HepG2 (cell line): Measurements from ENCODE around the gene SLC29A2. TPM values are rescaled to one million over a fixed set of nuclear protein-coding genes. Genes with fewer than 3 reads are reported as not detected.

ENCODE experiments used
- EEA1 ChIP-seq: sonication (generic); formaldehyde crosslinking; IDR thresholded peaks from 2 replicates; pipeline ENCODE4 v1.5.1; 2020; ENCODE audit warnings: mild to moderate bottlenecking, missing genetic modification reagents, borderline replicate concordance
- HMG20A ChIP-seq: IDR thresholded peaks from 2 replicates; pipeline ENCODE4 v1.6.1; 2016; ENCODE audit warnings: borderline replicate concordance
- HOXA3 ChIP-seq: sonication (generic); formaldehyde crosslinking; IDR thresholded peaks from 2 replicates; pipeline ENCODE4 v1.5.0; 2020; ENCODE audit warnings: missing genetic modification reagents
- KDM2A ChIP-seq: sonication (generic); formaldehyde crosslinking; IDR thresholded peaks from 2 replicates; pipeline ENCODE4 v1.4.0; 2020; ENCODE audit warnings: low read depth, missing genetic modification reagents, borderline replicate concordance
- KLF6 ChIP-seq: IDR thresholded peaks from 2 replicates; pipeline ENCODE4 v1.8.0; 2016; ENCODE audit warnings: missing biosample characterization, missing genetic modification reagents
- MAFF ChIP-seq: IDR thresholded peaks from 2 replicates; pipeline ENCODE4 v1.6.1; 2011; ENCODE audit warnings: low read depth, low read length, improper control_type of control experiment
- SNAI1 ChIP-seq: sonication (generic); formaldehyde crosslinking; IDR thresholded peaks from 2 replicates; pipeline ENCODE4 v1.5.0; 2020; ENCODE audit warnings: mild to moderate bottlenecking, missing genetic modification reagents, borderline replicate concordance
- SRY ChIP-seq: sonication (generic); formaldehyde crosslinking; IDR thresholded peaks from 2 replicates; pipeline ENCODE4 v1.8.0; 2022; ENCODE audit warnings: mild to moderate bottlenecking, missing genetic modification reagents
- ZNF558 ChIP-seq: sonication (generic); formaldehyde crosslinking; IDR thresholded peaks from 2 replicates; pipeline ENCODE4 v1.9.0; 2022; ENCODE audit warnings: mild to moderate bottlenecking, missing genetic modification reagents, borderline replicate concordance
- ZNF562 ChIP-seq: sonication (generic); formaldehyde crosslinking; IDR thresholded peaks from 2 replicates; pipeline ENCODE4 v1.8.0; 2022; ENCODE audit warnings: missing genetic modification reagents, borderline replicate concordance
- ZNF616 ChIP-seq: sonication (generic); formaldehyde crosslinking; IDR thresholded peaks from 2 replicates; pipeline ENCODE4 v1.5.0; 2020; ENCODE audit warnings: low read depth, mild to moderate bottlenecking, missing genetic modification reagents
- ZNF792 ChIP-seq: IDR thresholded peaks from 2 replicates; pipeline ENCODE4 v1.6.1; 2016
- polyA plus RNA-seq, 8 experiments: library from polyadenylated mRNA; depleted of rRNA in 3 of 8; stranded (reverse) in 7 of 8; unstranded in 1 of 8; fragments of >200 nt; fragmentation: Illumina TruSeq in 4 of 8; extraction: Trizol in 4 of 8; gene quantifications; 2 replicates each; pipeline versions ENCODE4 v1.2.1 to v1.2.3, GENCODE V29; 2011 to 2016; ENCODE audit warnings: low read depth in 4 of 8, missing spikeins in 1 of 8, mixed read lengths in 1 of 8; ENCODE audit not compliant: insufficient read depth in 1 of 8
- total RNA-seq, 5 experiments: library from RNA; depleted of rRNA; stranded (reverse); fragments of >200 nt; fragmentation: Illumina TruSeq; extraction: Trizol; gene quantifications; 2 replicates each; pipeline ENCODE4 v1.2.3, GENCODE V29; 2016; ENCODE audit warnings: low read depth in 1 of 5
- TF ChIP-seq, protein P1 (sequence below): sonication (generic); formaldehyde crosslinking; IDR thresholded peaks from 2 replicates; pipeline ENCODE4 v1.5.0; 2020; ENCODE audit warnings: mild to moderate bottlenecking, missing genetic modification reagents
- TF ChIP-seq, protein P2 (sequence below), 2 experiments: IDR thresholded peaks; 2 replicates each; pipeline ENCODE4 v1.6.1; 2011 to 2012; ENCODE audit warnings: low read length in 2 of 2, borderline replicate concordance in 1 of 2, low read depth in 1 of 2, mild to moderate bottlenecking in 1 of 2, moderate library complexity in 1 of 2
- TF ChIP-seq, protein P3 (sequence below): IDR thresholded peaks from 2 replicates; pipeline ENCODE4 v1.6.1; 2012; ENCODE audit warnings: inconsistent platforms
- TF ChIP-seq, protein P4 (sequence below): sonication (generic); formaldehyde crosslinking; IDR thresholded peaks from 2 replicates; pipeline ENCODE4 v1.4.0; 2020; ENCODE audit warnings: missing genetic modification reagents
- TF ChIP-seq, protein P5 (sequence below): sonication (generic); formaldehyde crosslinking; IDR thresholded peaks from 2 replicates; pipeline ENCODE4 v1.8.0; 2022; ENCODE audit warnings: mild to moderate bottlenecking, missing genetic modification reagents; ENCODE audit not compliant: insufficient replicate concordance

The SLC29A2 gene
- total and polyA plus RNA-seq, 2 of the 13 experiments (the other 11 are each of a cell fraction or from before 2014, with no cell fraction given): 0.63 to 0.66 TPM

DNA sequence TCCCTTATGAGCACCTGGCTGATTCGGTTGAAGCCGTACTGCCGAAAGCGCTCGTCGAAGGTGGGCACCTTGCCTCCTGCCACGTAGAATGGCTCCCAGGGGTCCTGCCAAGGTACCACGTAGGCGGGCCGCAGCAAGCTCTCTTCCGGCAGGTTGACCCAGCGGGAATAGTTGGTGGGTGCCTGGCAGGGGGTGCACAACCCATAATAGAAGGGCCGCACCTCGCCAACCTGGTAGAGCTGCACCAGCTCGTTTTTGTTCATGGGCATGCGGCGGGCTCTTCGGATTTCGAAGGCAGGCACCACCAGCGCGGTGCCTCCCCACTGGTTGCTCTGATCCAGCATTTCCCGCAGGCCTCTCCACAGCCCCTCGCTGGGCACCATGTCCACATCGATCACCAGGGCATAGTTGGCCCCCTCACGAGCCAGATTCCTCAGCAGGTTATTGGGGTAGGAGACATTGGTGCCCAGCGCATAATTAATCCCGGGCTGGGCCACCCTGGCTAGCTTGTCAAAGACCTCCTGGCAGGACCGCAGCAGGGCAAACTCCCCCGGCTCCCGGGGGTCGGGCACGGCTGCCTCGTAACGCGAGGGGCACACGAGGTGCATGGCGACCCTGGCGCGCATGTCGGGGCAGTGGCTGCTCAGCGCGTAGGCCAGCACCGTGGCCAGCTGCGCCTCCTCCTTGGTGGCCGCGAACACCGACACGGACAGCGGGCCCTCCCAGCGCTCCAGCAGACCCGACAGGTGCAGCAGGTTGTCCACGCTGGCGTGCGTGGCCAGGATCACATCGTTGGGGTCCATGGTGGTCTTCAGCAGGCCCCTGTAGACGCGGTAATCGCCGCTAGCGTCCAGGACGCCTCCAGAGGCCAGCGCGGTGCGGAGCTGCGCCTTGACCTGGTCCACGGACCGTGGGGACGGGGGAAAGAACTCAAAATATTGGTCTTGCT, 24.8 kb downstream of the SLC29A2 start (continued):
- TF ChIP-seq SRY (0 out of 2 replicates have a peak, but pooled peaks have one; percentile 3), MAFF (no peak), ZNF562 (CRISPR knock-in tag) (no peak), ZNF558 (CRISPR knock-in tag) (0 out of 2 replicates have a peak, but pooled peaks have one; percentile 45), HOXA3 (CRISPR knock-in tag) (peak; percentile 38; the same call in 1 of the 2 replicates), EEA1 (CRISPR knock-in tag) (0 out of 2 replicates have a peak, but pooled peaks have one; percentile 38), ZNF616 (peak; percentile 19; the same call in 1 of the 2 replicates), KLF6 (0 out of 2 replicates have a peak, but pooled peaks have one; percentile 48), KDM2A (CRISPR knock-in tag) (peak; percentile 70), HMG20A (CRISPR knock-in tag) (no peak), ZNF792 (peak; percentile 42; the same call in 1 of the 2 replicates), SNAI1 (CRISPR knock-in tag) (0 out of 2 replicates have a peak, but pooled peaks have one; percentile 49)
- TF ChIP-seq, protein P1, sequence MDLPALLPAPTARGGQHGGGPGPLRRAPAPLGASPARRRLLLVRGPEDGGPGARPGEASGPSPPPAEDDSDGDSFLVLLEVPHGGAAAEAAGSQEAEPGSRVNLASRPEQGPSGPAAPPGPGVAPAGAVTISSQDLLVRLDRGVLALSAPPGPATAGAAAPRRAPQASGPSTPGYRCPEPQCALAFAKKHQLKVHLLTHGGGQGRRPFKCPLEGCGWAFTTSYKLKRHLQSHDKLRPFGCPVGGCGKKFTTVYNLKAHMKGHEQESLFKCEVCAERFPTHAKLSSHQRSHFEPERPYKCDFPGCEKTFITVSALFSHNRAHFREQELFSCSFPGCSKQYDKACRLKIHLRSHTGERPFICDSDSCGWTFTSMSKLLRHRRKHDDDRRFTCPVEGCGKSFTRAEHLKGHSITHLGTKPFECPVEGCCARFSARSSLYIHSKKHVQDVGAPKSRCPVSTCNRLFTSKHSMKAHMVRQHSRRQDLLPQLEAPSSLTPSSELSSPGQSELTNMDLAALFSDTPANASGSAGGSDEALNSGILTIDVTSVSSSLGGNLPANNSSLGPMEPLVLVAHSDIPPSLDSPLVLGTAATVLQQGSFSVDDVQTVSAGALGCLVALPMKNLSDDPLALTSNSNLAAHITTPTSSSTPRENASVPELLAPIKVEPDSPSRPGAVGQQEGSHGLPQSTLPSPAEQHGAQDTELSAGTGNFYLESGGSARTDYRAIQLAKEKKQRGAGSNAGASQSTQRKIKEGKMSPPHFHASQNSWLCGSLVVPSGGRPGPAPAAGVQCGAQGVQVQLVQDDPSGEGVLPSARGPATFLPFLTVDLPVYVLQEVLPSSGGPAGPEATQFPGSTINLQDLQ (CRISPR knock-in tag): 0 out of 2 replicates have a peak, but pooled peaks have one; percentile 49
- TF ChIP-seq, protein P2, sequence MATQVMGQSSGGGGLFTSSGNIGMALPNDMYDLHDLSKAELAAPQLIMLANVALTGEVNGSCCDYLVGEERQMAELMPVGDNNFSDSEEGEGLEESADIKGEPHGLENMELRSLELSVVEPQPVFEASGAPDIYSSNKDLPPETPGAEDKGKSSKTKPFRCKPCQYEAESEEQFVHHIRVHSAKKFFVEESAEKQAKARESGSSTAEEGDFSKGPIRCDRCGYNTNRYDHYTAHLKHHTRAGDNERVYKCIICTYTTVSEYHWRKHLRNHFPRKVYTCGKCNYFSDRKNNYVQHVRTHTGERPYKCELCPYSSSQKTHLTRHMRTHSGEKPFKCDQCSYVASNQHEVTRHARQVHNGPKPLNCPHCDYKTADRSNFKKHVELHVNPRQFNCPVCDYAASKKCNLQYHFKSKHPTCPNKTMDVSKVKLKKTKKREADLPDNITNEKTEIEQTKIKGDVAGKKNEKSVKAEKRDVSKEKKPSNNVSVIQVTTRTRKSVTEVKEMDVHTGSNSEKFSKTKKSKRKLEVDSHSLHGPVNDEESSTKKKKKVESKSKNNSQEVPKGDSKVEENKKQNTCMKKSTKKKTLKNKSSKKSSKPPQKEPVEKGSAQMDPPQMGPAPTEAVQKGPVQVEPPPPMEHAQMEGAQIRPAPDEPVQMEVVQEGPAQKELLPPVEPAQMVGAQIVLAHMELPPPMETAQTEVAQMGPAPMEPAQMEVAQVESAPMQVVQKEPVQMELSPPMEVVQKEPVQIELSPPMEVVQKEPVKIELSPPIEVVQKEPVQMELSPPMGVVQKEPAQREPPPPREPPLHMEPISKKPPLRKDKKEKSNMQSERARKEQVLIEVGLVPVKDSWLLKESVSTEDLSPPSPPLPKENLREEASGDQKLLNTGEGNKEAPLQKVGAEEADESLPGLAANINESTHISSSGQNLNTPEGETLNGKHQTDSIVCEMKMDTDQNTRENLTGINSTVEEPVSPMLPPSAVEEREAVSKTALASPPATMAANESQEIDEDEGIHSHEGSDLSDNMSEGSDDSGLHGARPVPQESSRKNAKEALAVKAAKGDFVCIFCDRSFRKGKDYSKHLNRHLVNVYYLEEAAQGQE (IDR thresholded peaks at IDR 0.05; ENCODE audit: borderline replicate concordance in 1 of 2, low read depth in 1 of 2, low read length in 2 of 2): 0 out of 4 replicates have a peak, but pooled peaks of 1 of the 2 experiments have one; percentile 7
- TF ChIP-seq, protein P3, sequence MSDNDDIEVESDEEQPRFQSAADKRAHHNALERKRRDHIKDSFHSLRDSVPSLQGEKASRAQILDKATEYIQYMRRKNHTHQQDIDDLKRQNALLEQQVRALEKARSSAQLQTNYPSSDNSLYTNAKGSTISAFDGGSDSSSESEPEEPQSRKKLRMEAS: peak; percentile 40; the same call in 1 of the 2 replicates
- TF ChIP-seq, protein P4, sequence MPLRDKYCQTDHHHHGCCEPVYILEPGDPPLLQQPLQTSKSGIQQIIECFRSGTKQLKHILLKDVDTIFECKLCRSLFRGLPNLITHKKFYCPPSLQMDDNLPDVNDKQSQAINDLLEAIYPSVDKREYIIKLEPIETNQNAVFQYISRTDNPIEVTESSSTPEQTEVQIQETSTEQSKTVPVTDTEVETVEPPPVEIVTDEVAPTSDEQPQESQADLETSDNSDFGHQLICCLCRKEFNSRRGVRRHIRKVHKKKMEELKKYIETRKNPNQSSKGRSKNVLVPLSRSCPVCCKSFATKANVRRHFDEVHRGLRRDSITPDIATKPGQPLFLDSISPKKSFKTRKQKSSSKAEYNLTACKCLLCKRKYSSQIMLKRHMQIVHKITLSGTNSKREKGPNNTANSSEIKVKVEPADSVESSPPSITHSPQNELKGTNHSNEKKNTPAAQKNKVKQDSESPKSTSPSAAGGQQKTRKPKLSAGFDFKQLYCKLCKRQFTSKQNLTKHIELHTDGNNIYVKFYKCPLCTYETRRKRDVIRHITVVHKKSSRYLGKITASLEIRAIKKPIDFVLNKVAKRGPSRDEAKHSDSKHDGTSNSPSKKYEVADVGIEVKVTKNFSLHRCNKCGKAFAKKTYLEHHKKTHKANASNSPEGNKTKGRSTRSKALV (CRISPR knock-in tag): peak; percentile 81
- TF ChIP-seq, protein P5, sequence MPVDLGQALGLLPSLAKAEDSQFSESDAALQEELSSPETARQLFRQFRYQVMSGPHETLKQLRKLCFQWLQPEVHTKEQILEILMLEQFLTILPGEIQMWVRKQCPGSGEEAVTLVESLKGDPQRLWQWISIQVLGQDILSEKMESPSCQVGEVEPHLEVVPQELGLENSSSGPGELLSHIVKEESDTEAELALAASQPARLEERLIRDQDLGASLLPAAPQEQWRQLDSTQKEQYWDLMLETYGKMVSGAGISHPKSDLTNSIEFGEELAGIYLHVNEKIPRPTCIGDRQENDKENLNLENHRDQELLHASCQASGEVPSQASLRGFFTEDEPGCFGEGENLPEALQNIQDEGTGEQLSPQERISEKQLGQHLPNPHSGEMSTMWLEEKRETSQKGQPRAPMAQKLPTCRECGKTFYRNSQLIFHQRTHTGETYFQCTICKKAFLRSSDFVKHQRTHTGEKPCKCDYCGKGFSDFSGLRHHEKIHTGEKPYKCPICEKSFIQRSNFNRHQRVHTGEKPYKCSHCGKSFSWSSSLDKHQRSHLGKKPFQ (CRISPR knock-in tag): peak; percentile 55
